ENCODE measurements around the gene WIPF2.

WIPF2 gene

DNA sequence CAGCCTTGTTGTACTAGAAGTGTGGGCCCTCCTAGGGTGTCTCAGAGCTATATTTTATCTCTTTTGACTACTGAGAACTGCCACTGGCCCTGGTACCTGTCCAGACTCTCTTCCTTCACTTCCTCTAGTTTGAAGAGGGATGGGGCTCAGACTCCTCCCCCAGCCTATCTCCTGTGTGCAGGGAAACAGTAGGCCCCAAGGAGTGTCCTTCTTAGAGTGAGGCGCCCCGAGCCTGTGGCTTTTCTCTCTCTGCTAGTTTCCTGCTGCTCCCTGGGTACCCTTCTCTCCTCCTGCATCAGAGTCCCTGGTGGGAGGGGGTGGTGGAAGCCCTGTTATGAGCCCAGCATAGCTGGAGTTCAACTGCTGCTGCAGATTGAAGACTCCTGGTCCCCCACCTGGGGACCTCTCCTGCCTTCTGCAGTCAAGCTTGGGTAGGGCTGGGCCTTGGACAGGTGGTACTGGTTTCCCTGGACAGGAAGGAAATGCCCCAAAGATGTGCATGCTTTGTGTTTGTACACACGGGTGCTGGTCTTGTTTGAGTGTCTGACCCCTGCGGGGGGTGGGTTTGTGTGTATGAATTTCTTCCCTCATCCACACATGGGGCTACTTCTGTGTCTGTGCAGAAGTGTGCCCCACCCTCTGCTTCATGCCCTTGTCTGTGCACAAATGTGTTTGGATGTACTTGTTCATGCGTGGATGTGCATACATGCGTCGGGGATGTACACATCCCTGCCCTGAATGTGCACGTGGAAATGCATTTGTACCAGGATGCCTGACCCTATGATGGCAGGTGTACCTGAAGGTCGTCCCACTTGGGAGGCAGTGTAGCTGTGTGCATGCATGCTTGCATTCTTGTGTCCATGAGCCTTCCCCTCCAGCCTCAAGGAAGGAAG, 96.8 kb downstream of the WIPF2 start:
- no peak overlapping the region for H3K27ac ChIP-seq (ENCODE audit: low read length)
- no peaks in the 10 kb centered on the region for H3K27me3 ChIP-seq (ENCODE audit: low read depth, low read length)
- H3K9ac ChIP-seq (ENCODE audit: low read length): no peak overlapping the region
- TF ChIP-seq, protein P1, sequence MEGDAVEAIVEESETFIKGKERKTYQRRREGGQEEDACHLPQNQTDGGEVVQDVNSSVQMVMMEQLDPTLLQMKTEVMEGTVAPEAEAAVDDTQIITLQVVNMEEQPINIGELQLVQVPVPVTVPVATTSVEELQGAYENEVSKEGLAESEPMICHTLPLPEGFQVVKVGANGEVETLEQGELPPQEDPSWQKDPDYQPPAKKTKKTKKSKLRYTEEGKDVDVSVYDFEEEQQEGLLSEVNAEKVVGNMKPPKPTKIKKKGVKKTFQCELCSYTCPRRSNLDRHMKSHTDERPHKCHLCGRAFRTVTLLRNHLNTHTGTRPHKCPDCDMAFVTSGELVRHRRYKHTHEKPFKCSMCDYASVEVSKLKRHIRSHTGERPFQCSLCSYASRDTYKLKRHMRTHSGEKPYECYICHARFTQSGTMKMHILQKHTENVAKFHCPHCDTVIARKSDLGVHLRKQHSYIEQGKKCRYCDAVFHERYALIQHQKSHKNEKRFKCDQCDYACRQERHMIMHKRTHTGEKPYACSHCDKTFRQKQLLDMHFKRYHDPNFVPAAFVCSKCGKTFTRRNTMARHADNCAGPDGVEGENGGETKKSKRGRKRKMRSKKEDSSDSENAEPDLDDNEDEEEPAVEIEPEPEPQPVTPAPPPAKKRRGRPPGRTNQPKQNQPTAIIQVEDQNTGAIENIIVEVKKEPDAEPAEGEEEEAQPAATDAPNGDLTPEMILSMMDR (IDR thresholded peaks at IDR 0.05; ENCODE audit: low read depth, low read length): no peak
- no peak for TF ChIP-seq EZH2phosphoT487 (IDR thresholded peaks at IDR 0.05; ENCODE audit: low read depth)
- no peaks in the 10 kb centered on the region for H3K36me3 ChIP-seq (replicated peaks; ENCODE audit: low read depth, low read length)
- H3K79me2 ChIP-seq (ENCODE audit: low read length): peaks cover 29% of the 10 kb centered on the region
- H4K20me1 ChIP-seq (ENCODE audit: insufficient read depth, low read length): peaks cover 20% of the 10 kb centered on the region
- no peak overlapping the region for H2AFZ ChIP-seq (ENCODE audit: low read depth, low read length)
- H3K4me3 ChIP-seq (ENCODE audit: low read length): no peak overlapping the region
- H3K4me2 ChIP-seq (ENCODE audit: low read length): no peak overlapping the region
- no peaks in the 10 kb centered on the region for H3K9me3 ChIP-seq (ENCODE audit: insufficient read depth, low read length)
- H3K4me1 ChIP-seq (ENCODE audit: low read length): peaks cover 53% of the 10 kb centered on the region

DNA sequence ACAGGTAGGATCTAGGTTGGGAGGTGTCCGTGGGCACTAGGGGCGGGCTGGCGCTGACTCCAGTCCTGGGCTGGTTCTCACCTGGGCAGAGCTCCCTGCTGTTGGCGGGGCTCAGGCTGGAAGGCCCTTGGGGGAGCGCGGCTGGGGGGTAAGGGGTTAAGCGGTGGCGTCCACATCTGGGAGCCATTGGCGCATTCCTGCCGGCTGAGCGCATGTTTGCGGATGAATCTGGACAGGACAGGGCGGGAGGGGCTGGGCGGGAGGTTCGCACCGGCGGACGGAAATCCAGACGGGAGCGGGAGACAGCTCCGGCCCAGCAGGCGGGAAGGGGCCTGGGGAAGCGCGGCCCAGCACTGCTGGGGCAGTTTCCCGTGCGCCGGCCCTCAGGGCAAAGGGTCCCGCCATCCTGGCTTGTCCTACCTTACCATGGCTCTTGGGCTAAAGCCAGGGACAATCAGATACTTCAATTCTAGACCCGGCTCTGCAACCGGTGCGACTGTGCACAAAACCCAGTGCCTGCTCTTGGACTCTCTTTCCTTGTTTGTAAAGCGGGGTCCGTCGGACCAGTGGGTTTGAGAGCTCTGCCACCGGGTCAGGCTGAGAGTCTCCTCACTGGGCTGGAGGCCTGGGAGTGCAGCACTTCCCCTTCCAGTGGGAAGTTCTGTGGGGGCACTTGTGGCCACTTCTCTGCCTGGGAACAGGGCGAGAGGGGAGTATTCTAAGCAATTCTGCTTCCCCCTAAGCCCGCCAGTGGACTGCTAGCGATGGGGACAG, 97.7 kb downstream of the WIPF2 start:
- no peak overlapping the region for H2AFZ ChIP-seq (ENCODE audit: low read depth, low read length)
- no peaks in the 10 kb centered on the region for H3K27me3 ChIP-seq (ENCODE audit: low read depth, low read length)
- H4K20me1 ChIP-seq (ENCODE audit: insufficient read depth, low read length): peaks cover 28% of the 10 kb centered on the region
- peak overlapping the region; percentile 95 for H3K4me2 ChIP-seq (ENCODE audit: low read length)
- no peaks in the 10 kb centered on the region for H3K9me3 ChIP-seq (ENCODE audit: insufficient read depth, low read length)
- H3K27ac ChIP-seq (ENCODE audit: low read length): no peak overlapping the region
- H3K4me3 ChIP-seq (ENCODE audit: low read length): peak overlapping the region; percentile 93
- peaks cover 53% of the 10 kb centered on the region for H3K4me1 ChIP-seq (ENCODE audit: low read length)
- H3K36me3 ChIP-seq (replicated peaks; ENCODE audit: low read depth, low read length): no peaks in the 10 kb centered on the region
- TF ChIP-seq, protein P1 (IDR thresholded peaks at IDR 0.05; ENCODE audit: low read depth, low read length): no peak
- no peak for TF ChIP-seq EZH2phosphoT487 (IDR thresholded peaks at IDR 0.05; ENCODE audit: low read depth)
- no peak overlapping the region for H3K9ac ChIP-seq (ENCODE audit: low read length)
- H3K79me2 ChIP-seq (ENCODE audit: low read length): peaks cover 37% of the 10 kb centered on the region

DNA sequence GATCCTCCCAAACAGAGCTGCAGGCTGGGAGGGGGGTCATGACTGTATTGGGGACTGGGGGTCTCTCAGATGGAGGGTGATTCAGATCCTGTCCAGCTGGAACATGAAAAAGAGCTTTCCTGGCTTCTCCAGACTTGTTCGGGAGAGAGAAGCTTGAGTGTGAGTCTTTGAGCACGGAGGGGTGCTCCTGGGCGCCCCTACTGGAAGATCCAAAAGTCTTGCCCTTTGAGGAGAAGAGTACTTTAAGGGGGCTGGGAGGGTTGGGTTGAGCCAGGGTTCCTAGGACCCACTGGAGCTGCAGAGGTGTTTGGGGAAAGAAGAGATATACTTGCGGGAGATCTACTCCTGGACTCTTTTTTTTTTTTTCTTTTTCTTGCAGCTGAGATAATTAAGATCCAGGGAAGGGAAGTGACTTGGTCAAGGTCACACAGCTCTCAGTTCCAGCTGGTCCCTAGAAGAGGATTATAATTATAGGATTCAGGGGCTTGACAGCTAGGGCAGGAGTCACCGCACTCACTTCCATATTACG, 98.3 kb downstream of the WIPF2 start:
- Histone ChIP-seq H3K79me2 (ENCODE audit: low read length) (peaks cover 43% of the 10 kb centered on the region), H3K27ac (ENCODE audit: low read length) (no peak overlapping the region), H3K27me3 (ENCODE audit: low read depth, low read length) (no peaks in the 10 kb centered on the region), H3K9me3 (ENCODE audit: insufficient read depth, low read length) (no peaks in the 10 kb centered on the region), H3K9ac (ENCODE audit: low read length) (peak overlapping the region; percentile 55), H2AFZ (ENCODE audit: low read depth, low read length) (peak overlapping the region; percentile 49; the same call in 1 of the 2 replicates), H3K36me3 (replicated peaks; ENCODE audit: low read depth, low read length) (no peaks in the 10 kb centered on the region), H3K4me3 (ENCODE audit: low read length) (peak overlapping the region; percentile 93), H3K4me2 (ENCODE audit: low read length) (peak overlapping the region; percentile 95), H4K20me1 (ENCODE audit: insufficient read depth, low read length) (peaks cover 31% of the 10 kb centered on the region), H3K4me1 (ENCODE audit: low read length) (peaks cover 53% of the 10 kb centered on the region)
- no peak for TF ChIP-seq EZH2phosphoT487 (IDR thresholded peaks at IDR 0.05; ENCODE audit: low read depth)
- TF ChIP-seq, protein P1 (IDR thresholded peaks at IDR 0.05; ENCODE audit: low read depth, low read length): peak; percentile 61

Data from OCI-LY3 (cell line).